LoVo (cell line): Measurements from ENCODE around the gene KIF25.

Source experiments
- DNase-seq: peaks from one replicate; pipeline ENCODE4 v3.0.0-alpha.2; 2016; ENCODE audit warnings: low spot score

KIF25 gene

GRCh38 chr6:168037242-168037641 lies 39.8 kb downstream of the KIF25 start:
- no peak for DNase-seq

- no peak for DNase-seq
Observed at GRCh38 chr6:168037856-168038255, 40.4 kb downstream of the KIF25 start.

GRCh38 chr6:168038576-168039140 lies 41.2 kb downstream of the KIF25 start:
- no peak for DNase-seq

GRCh38 chr6:168039301-168039700 lies 41.8 kb downstream of the KIF25 start:
- DNase-seq: no peak

- DNase-seq: no peak
Observed at GRCh38 chr6:168039849-168040248, 42.4 kb downstream of the KIF25 start.

- DNase-seq: no peak
Observed at GRCh38 chr6:168040856-168041496, 43.5 kb downstream of the KIF25 start.

- no peak for DNase-seq
Observed at GRCh38 chr6:168041928-168042327, 44.5 kb downstream of the KIF25 start.

- no peak for DNase-seq
Observed at GRCh38 chr6:168042426-168043192, 45.1 kb downstream of the KIF25 start.

- no peak for DNase-seq
Observed at GRCh38 chr6:168043193-168043847, 45.8 kb downstream of the KIF25 start.

GRCh38 chr6:168043848-168044415 lies 46.5 kb downstream of the KIF25 start:
- DNase-seq: no peak

GRCh38 chr6:168044521-168045130 lies 47.2 kb downstream of the KIF25 start:
- no peak for DNase-seq

GRCh38 chr6:168045141-168045691 lies 47.7 kb downstream of the KIF25 start:
- no peak for DNase-seq

- no peak for DNase-seq
Observed at GRCh38 chr6:168045706-168046620, 48.5 kb downstream of the KIF25 start.

GRCh38 chr6:168046696-168047095 lies 49.2 kb downstream of the KIF25 start:
- no peak for DNase-seq

GRCh38 chr6:168047841-168048723 lies 50.6 kb downstream of the KIF25 start:
- DNase-seq: no peak

- no peak for DNase-seq
Observed at GRCh38 chr6:168048724-168049025, 51.2 kb downstream of the KIF25 start.

- no peak for DNase-seq
Observed at GRCh38 chr6:168049277-168049676, 51.8 kb downstream of the KIF25 start.

- no peak for DNase-seq
Observed at GRCh38 chr6:168049706-168050224, 52.3 kb downstream of the KIF25 start.

- DNase-seq: no peak
Observed at GRCh38 chr6:168050225-168050880, 52.9 kb downstream of the KIF25 start.
